Measurements from ENCODE around the gene NPS.

NPS gene

DNA sequence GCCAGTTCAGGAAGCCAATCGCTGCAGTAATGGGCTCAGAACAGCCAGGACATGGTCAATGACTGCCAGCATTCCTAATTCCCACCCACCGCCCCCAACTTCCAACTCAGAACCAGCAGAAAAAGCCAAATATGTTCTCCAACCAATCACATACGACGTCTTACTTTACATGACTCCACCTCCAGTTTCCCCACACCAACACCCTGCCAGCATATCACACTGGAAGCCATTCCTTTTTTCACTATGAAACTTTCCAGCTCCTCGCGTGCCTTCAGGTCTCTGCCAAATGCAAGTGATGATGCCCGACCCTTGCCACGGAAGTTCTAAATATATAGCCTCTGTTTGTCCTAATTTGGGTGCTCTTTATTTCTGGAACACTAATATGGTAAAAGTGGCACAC lies 12.5 kb downstream of the NPS start:
- DNase-seq (ENCODE audit: low spot score) = no peak

DNA sequence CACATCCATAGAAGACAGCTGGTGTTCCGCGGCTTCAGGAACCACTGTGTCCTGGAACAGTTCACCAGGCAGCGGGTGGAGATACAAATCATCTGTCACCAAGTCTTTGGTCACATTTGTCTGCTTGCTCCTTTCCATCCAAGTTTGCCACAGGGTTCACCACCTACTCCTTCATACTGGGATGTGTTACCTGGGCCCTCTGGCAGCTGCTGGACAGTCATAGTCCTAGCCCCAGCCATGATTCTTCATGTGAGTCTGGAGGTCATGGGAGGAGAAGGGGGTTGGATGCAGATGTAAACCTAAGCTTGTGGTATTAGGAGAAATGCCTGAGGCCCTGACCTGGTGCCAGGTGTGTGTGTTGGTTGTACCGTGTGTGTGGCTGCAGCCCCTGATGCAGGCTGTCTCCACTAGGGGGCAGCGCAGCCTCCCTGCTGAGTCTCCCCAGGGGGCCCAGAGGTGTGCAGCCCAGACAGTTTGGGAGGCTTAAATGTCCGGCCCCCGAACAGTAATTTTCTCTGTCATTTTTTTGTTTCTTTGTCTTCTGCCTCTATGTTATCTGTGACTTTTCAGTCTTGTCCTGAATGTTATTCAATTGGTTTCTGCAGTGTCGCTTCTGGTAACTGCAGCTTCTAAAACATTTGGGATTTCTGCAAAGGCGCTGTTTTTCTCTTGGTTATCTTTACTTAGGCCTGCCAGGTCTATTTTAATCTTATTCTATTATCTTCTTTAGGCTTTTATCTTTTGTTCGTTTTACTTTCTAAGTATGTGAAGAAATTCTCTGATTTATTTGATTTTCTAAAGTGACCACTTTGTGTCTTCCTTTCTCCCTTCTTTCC lies 14.8 kb downstream of the NPS start:
- DNase-seq (ENCODE audit: low spot score) = no peak

DNA sequence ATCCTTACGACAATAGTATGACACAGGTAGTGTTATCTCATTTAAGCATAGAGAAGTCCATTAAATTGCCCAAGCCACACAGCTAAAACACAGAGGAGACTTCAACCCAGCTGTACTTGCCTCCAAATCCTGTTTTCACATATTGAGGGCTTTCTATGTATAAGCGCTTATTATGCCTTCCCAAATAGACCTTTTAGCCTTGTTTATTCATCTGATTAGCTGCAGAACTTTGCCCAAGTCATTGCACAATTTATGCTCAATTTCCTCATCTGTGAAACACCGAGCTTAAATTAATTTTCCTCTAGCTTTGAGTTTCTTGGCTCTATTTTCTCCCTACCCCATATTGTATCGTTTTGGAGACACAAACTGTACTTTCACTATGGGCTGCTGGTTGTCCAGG lies 15.5 kb downstream of the NPS start:
- DNase-seq (ENCODE audit: low spot score) = no peak

DNA sequence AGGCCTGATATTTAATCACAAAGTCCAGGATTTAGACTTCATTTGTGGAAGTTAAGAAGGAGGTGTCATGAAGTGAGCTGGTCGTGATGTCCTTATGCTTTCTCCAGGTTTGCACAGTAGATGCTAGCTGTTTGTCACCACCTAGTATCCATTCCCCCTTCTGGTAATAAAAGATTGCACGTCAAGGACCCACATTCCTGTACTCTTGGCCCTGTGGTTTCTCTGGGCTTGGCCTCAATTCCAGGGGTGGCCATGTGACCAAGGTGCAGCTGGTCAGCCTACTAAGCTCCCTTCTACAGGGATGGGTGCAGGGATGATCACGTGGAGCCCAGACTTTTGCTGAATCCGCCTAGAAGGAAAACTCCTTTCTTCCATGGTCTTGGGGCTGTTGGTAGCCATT lies 16.5 kb downstream of the NPS start:
- no peak for DNase-seq (ENCODE audit: low spot score)

DNA sequence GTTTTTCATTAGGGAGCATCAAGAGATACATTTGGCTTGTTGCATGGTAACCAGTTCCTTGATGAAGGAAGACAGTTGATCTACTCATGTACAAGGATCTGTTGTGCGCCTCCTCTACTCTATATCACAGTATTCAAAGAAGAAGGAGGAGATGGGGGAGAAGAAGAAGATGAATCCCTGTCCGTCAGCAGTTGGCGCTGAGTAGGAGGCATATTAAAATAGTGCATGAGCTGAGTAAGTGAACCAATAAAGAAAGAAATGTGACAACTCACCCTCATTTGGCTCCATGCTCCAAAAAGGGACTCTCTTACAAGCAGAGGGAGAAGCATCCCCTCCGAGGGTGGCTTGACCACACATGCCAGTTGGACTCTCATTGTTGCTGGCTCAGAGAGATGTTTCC lies 20.1 kb downstream of the NPS start:
- DNase-seq (ENCODE audit: low spot score) = no peak

DNA sequence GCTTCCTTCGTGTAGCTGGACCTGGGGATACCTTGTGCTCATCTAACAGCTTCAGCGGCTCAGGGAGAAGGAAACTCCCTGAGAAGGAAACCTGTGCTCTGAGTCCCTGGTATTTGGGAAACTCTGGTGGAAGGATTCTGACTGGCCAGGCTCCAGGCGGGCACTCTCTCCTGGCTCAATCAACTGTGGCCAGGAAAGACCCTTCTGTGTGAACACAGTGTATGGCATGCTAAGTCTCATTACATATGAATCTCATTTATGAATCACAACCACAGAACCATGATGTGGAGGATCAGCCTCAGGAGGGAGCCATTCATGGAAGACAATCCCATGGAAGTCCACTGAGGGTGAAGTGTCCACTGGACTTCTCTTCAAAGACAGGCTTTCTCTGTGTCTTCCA lies 20.9 kb downstream of the NPS start:
- no peak for DNase-seq (ENCODE audit: low spot score)

DNA sequence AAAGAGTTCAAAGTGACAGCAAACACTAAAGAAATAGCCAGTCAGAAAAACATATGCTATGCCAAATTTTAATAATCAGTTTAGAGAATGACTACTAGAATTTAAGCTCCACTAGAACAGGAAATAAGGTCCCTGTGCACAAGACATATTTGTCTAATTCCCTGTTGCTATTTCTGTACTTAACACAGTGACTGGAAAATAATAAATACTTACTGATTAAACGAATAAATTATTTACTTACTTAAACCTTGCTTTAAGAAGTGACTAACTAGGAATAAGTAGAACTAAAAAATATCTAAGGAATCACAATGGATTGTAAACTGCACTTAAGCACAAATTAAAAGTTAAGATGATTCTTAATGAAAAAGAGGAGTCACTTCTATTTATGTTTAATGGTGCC lies 22.3 kb downstream of the NPS start:
- no peak for DNase-seq (ENCODE audit: low spot score)

DNA sequence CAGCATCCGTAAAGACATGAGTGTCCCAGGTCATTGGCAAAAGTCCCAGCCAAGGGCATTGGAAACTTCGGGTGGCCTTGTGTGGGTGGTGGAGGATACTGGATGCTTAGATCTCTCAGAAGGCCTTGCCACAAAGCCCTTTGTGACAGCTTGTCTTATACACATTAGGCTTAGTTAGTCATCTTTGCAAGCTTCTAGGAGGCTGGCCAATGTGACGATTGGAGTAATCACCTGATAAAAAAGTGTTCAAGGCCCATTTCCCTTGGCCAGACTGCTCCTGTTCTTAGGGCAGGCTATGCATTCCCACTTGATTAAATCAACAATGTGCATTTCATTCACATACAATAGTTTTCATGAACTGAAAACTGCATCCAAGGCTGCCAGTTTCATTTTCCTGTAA lies 26.9 kb downstream of the NPS start:
- DNase-seq (ENCODE audit: low spot score) = no peak

DNA sequence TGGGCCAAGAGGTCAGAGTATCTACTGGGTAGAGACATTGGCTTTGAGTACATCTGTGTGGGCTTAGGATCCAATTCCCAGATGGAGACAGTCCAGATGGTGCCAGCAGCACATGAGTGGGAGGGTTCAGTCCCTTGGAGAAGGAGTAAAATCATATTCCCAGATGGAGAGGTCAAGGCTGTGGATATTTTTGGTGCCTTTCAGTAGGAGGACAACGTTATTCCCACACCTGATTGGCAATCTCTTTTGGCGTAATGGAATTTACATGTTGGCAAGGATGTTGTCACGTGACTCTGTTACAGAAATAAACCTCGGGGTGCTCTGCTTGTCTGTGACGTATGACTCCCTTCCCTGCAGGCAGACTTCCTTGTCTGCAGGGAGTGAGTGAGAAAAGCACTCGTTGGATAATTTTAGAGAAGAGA lies 27.6 kb downstream of the NPS start:
- DNase-seq (ENCODE audit: low spot score) = no peak

DNA sequence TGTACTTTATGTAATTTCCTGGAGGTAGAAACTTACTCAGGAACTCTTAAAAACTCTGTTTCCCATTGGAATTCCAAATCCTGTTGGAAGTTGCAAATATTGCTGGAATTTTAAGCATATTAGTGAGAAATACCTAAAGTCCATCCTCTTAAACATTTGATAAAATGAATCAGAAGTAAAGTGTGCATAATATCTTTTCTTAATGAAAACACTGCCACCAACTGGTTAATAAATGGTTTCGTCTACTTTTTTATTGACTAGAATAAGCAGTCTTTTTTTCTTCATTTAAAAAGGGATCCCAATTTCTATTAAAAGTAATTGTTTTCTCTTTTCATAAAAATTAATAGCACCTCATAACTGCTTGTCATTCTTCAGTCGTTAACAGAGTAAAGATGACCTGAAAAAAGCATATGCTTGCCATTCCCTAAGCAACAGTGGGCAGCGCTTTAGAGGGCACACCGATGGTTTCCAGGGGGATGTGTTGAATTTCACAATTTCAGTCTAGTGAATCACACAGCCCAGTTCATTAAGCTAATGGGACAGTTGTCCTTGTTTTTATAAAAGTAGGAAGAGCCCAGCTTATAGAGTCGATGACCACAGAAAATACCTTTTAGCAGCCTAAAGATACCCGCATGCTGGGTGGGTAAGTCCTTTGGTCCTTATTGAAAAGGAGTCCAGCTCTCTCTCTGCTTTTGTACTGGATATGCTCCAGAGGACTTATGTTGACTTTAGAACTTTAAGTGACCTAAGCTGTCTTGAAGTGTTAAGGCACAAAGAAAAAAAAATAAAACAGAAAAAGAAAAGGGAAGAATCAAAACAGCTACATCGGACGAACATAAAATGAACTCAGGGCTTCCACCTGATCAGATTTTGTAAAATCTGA lies 28.5 kb downstream of the NPS start:
- DNase-seq (ENCODE audit: low spot score) = no peak

DNA sequence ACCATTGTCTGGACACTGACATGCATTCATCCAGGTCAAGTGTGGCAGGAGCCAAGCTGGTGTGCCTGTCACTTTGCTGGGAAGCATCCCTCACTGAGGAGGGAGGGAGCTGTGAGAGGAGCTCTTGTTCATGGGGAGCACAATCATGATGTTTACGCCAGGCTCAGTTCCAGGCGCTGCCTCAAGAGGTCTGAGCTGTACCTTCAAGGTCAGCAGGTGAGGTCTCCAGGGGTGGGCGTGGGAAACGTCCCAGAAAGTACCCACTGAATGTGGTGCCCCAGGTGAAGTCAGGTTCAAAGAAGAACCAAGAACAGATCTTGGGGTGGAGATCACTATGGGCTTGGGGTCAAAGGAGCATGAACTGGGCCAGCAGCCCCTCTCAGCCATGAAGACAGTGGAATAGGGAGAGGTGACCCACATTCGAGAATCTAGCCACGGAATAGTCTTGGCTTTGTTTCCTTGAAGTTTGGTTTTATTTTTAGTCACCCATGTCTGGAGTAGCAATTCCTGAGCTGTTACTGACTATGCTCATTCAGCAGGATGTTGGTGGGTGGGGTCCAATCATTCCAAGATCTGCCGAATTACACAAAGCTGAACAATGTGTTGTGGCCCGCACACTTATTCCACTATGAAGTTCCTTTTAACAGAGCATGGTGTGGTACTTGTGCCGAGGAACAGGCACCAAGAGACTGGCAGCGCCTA lies 29.3 kb downstream of the NPS start:
- DNase-seq (ENCODE audit: low spot score) = no peak

DNA sequence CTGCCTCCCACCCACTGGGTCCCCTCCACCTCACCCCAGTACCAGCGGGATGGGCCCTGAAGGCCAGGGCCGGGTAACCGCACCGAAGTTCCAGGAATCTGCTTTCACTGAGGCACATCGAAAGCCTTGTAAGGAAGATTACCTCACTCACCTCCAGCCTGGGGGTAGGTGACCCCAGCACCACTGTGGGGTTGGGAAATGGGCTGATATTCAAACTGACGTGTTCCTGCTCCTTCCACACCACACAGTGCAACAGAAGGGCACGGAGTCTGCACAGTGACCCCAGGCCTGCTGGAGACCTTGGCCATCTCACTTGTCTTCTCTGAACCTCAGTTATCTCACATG lies 29.8 kb downstream of the NPS start:
- no peak for DNase-seq (ENCODE audit: low spot score)

DNA sequence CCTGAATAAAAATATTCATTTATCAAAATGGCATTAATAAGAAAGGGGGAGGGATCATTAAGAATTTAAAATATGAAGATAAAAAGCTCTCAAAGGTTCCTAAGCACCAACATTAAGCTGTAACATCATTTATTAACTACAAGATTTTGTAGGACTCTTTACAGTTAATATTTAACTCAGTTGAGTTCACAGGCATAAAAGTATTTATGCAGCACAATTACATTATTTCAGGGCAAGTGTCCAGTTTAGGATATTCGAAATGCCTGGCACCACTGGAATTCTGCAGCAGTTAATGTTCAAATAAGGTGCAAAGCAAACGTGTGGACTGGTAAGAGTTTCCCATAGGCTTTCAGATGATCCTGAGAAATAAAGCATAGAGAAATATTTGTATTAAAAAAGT lies 30.5 kb downstream of the NPS start:
- DNase-seq (ENCODE audit: low spot score) = no peak

DNA sequence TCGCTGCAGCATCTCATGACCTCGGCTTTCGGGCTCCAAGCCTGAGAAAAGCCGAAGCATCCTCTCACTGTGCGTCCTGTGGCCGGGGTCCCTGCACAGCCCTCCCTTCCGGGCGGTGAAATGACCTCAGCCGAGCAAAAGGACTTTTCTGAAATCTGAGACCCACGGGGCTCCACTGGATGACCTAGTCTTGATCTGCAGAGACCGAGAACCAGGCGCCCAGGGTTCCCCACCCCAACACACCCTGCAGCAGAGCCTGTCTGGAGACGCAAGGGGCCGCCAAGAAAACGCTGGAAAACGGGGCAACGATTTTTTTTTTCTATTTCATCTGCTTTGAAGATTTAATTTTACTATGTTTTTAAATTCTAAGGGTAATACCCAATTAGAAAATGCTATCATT lies 31.7 kb downstream of the NPS start:
- DNase-seq (ENCODE audit: low spot score) = no peak

DNA sequence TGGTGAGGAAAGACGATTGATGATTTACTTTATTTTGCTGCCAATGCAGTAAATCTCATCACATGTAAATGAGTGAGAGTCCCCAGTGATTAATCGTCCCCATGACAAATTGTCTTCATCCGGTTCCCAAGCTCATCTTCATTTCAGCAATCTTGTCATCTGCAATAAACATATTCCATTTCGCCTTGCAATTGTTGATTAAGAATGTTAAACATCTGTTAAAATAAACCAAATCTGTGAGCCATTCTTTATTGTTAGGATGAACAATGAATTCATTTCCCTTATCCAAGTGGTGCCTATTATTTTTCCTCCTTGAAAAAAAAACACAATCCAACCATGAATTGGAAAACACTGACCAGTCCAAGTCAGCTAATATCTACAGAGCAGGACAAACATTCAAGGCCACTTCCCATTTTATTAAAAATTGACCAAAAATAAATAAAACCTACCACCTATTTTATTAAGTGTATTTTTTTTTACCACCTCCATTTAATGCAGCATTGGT lies 36.5 kb downstream of the NPS start:
- no peak for DNase-seq (ENCODE audit: low spot score)

DNA sequence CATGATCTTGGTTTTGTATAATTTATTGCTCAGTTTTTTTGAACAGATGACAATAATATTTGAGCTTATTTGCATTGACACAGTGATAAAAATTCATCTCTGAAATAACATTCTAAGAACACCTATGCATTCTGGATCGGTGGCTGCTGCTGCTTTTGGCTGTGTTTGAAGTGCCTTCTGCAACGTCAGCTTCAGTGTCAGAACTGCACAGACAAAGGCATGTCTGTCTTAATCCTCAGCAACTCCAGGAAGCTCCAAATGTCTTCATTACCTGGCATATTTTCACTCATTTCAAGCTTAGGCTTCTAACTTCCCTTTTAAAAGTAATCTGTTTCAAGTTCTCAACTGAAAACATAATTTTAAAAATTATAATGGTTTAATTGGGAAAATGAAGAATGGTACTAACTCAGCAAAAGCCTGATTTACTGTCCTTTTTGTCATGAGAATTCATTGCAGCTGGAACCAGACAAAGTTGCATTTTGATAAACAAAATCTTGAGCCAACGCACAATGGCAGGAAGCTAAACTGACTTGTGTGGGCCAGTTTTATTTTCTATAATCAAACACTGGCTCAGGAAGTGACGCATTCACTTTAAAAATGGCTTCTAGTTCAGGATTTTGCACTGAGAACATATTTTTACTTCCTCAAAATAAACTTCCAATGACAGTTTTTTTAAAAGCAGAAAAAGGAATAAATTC lies 38.7 kb downstream of the NPS start:
- DNase-seq (ENCODE audit: low spot score) = no peak

DNA sequence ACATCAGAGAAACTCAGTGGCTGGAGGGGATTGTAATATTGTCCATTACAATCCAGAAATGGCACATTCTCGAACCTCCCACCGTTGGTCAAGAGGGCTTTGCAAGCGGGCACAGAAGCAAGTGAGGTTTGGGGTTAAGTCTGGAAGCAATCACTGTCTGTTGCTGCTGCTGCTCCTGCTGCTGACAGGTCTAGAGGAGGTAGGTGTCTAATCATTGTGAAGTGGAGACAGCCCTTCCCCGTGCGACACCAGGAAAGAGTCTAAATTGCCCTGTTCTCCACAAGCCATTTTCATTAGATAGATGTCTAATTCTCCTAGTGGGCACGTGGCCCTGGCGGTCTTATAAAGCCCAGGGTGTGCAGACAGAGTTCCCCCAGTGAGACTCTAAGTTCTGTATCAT lies 43.5 kb downstream of the NPS start:
- DNase-seq (ENCODE audit: low spot score) = no peak

DNA sequence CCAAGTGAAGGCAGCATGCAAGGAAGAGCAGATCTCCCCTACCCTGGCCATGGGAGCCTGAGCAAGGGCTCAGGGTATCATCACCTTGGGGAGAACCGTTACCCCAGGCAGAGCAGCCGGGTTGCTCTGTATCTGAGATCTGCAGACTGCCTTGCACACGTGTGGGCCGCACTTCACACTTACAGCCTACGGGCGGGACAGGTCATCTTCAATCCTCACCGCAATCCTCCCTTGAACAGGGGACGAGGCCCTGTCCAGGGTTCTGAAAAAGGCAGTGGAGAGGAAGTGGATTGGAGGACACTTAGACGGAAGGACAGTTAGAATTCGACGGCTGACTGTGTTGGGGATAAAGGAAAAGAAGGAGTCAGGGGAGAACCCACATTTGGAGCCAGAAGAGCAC lies 51.4 kb downstream of the NPS start:
- DNase-seq (ENCODE audit: low spot score) = no peak
